Jurkat, Clone E6-1 (cell line): ENCODE measurements around the gene SBF2.
"Not testable (repeated sequence)": the region's sequence is repeated elsewhere in the genome, so short reads cannot be mapped to it uniquely, and the experiment has no call there.

Experiments used
- DNase-seq: peaks from one replicate; pipeline ENCODE4 v3.0.0-alpha.2; 2011; ENCODE audit warnings: low read depth, low spot score
- H3K4me3 ChIP-seq: 2 replicates; pipeline ENCODE4 v1.5.1; 2011; ENCODE audit warnings: mild to moderate bottlenecking, low read length, control low read depth, moderate library complexity

The SBF2 gene

GRCh38 chr11:9905501-9905951 is 388.5 kb downstream of the SBF2 start:
- H3K4me3 ChIP-seq: no peak overlapping the region

GRCh38 chr11:9903579-9903978 is 390.4 kb downstream of the SBF2 start:
- DNase-seq: no peak
- no peak overlapping the region for H3K4me3 ChIP-seq

More at GRCh38 chr11:9905501-9905951, 388.5 kb downstream of the SBF2 start:
- no peak for DNase-seq

- H3K4me3 ChIP-seq: no peak overlapping the region
- no peak for DNase-seq
Measured at GRCh38 chr11:9901943-9902342, 392.1 kb downstream of the SBF2 start.

GRCh38 chr11:9900253-9900652 is 393.8 kb downstream of the SBF2 start:
- not testable (repeated sequence) for H3K4me3 ChIP-seq, DNase-seq

GRCh38 chr11:9899676-9900075 is 394.3 kb downstream of the SBF2 start:
- no peak for DNase-seq
- no peak overlapping the region for H3K4me3 ChIP-seq

GRCh38 chr11:9896902-9897301 is 397.1 kb downstream of the SBF2 start:
- no peak for DNase-seq
- no peak overlapping the region for H3K4me3 ChIP-seq

GRCh38 chr11:9895006-9895405 is 399.0 kb downstream of the SBF2 start:
- H3K4me3 ChIP-seq: no peak overlapping the region
- DNase-seq: no peak

- peak; percentile 5 for DNase-seq
- H3K4me3 ChIP-seq: no peak overlapping the region
Measured at GRCh38 chr11:9893474-9893873, 400.5 kb downstream of the SBF2 start.

GRCh38 chr11:9888938-9889337 is 405.1 kb downstream of the SBF2 start:
- H3K4me3 ChIP-seq: no peak overlapping the region
- no peak for DNase-seq

GRCh38 chr11:9887472-9887871 is 406.5 kb downstream of the SBF2 start:
- DNase-seq: no peak
- no peak overlapping the region for H3K4me3 ChIP-seq

- DNase-seq: no peak
- H3K4me3 ChIP-seq: no peak overlapping the region
Measured at GRCh38 chr11:9886595-9886994, 407.4 kb downstream of the SBF2 start.

- DNase-seq: no peak
- no peak overlapping the region for H3K4me3 ChIP-seq
Measured at GRCh38 chr11:9884601-9885000, 409.4 kb downstream of the SBF2 start.

- H3K4me3 ChIP-seq: no peak overlapping the region
- DNase-seq: no peak
Measured at GRCh38 chr11:9880657-9881056, 413.4 kb downstream of the SBF2 start.

- no peak for DNase-seq
- no peak overlapping the region for H3K4me3 ChIP-seq
Measured at GRCh38 chr11:9878936-9879335, 415.1 kb downstream of the SBF2 start.

- H3K4me3 ChIP-seq: no peak overlapping the region
- no peak for DNase-seq
Measured at GRCh38 chr11:9876331-9876730, 417.7 kb downstream of the SBF2 start.

GRCh38 chr11:9875862-9876261 is 418.2 kb downstream of the SBF2 start:
- DNase-seq: no peak
- H3K4me3 ChIP-seq: no peak overlapping the region

- no peak for DNase-seq
- H3K4me3 ChIP-seq: no peak overlapping the region
Measured at GRCh38 chr11:9875399-9875798, 418.6 kb downstream of the SBF2 start.

- H3K4me3 ChIP-seq: no peak overlapping the region
- DNase-seq: no peak
Measured at GRCh38 chr11:9874466-9874865, 419.6 kb downstream of the SBF2 start.

GRCh38 chr11:9868641-9869040 is 425.4 kb downstream of the SBF2 start:
- no peak for DNase-seq
- H3K4me3 ChIP-seq: no peak overlapping the region

GRCh38 chr11:9862981-9863380 is 431.0 kb downstream of the SBF2 start:
- no peak overlapping the region for H3K4me3 ChIP-seq
- DNase-seq: no peak

GRCh38 chr11:9861860-9862725 is 431.9 kb downstream of the SBF2 start:
- DNase-seq: peak; percentile 59

More at GRCh38 chr11:9861860-9862725, 431.9 kb downstream of the SBF2 start:
- H3K4me3 ChIP-seq: no peak overlapping the region
